Activated CD4-positive, alpha-beta T cell treated with anti-CD3 and anti-CD28 coated beads, Interleukin-2, amount 50 U/mL, for 1 hour (primary cell): ENCODE data around the gene RBMS1.

ENCODE experiments used
- DNase-seq: peaks from one replicate; pipeline ENCODE4 v3.0.0-alpha.2; 2020

RBMS1 gene

DNA sequence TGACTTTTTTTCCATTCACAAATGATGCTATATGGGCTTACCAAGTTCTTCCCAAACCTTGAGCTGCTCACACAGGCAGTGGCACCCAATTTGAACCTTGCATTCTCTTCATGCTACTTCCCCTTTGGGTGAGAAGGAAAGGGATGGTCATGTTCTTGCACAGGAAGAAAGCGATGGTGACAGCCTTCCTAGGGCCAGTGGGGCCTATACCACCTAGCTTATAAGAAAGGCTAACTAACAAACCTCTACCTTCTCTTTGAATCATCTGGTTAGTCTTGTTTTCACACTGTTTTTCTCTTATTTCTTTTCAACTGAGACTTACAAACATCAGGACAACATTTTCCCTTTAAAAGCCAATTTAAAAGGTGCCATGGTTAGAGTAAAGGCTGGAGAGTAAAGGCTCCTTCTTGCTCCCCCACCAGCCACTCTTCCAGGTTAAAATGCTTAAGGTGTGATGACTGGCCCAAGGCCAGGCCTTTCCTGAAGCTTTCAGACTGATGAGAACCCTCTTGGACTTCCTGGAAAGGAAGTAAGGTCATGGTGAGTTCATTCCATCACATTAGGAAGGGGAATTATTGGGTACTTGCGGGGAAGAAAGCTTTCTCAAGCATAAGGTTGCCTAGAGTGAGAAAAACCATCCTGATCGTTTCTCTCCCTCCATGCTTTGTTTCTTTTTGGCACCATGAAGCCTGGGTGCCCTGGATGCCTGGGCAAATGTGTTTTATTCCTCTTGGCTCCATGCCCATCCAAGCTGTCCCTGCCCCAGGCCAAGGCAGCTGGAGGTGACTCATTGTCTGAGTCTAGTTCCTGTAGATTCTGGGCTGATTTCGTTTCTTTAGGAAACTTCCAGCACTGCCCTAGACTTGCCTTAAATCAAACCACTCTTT, 252.1 kb downstream of the RBMS1 start:
- no peak for DNase-seq

DNA sequence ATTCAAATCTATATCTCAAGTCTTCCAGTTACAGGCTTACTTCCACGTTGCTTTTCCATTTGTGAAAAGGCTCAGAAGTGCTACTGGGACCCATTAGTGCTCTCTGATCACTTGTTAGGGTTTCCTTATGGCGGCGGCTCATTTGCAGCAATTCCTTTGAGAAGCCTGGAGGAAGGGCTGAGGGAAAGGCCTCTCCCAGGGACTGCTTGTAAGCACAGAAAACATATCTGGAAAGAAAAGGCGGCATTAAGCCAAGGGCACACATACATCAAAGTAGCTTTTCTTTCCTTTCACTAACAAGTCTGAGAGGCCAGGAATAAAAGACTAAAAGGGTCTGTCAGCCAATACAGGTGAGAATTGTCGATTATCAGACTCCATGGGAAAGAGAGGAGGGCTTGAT, 254.2 kb downstream of the RBMS1 start:
- DNase-seq = no peak

- DNase-seq = no peak
These were observed 255.2 kb downstream of the RBMS1 start for GRCh38 chr2:160238392-160238791.

DNA sequence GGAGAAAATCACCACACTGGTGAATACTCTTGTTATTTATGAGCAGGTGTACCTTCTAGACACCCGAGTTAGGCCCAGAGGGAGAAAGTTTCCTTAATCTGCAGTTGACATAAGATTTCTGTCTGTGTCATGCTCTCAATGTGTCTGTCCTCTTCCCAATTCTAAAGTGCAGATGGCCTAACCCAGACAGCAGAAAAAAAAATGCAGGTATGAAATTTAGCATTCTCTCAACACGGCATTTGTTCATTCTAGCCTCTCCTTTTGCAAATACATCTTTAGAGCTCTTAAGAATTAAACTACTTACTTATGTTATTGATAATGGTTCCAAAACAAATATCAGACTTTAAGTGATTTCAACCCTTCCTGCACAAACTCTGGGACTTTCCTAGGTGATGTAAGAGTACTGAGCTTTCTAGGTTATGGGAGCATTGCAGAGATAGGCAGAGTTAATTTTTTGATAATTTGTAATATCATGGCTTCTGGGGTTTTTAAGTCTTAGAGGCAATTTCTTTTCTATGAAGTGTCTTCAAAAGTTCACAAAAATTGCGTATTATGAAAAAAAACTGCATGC, 260.6 kb downstream of the RBMS1 start:
- no peak for DNase-seq

DNA sequence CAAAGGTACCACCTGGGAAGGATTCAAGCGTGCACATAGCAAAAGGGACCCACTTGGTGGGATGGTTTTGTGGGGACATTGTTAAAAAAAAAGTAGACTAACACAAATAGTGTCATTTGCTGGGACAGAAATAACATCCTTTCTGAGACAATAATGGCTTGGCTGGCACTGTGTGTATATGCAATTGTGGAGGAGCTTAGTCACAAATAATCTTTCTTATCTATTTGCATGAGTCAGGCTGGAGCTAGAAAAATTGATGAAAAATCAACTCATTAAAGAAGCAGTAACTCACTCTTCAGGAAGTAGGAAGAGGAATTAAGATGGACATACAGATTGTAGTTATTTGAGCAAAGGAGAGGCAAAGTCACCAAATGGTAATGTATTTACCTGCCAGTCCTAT, 264.0 kb downstream of the RBMS1 start:
- DNase-seq = no peak

- DNase-seq = no peak
These were observed 265.3 kb downstream of the RBMS1 start for GRCh38 chr2:160228141-160228917.

- DNase-seq = no peak
These were observed 266.2 kb downstream of the RBMS1 start for GRCh38 chr2:160227293-160227915.

DNA sequence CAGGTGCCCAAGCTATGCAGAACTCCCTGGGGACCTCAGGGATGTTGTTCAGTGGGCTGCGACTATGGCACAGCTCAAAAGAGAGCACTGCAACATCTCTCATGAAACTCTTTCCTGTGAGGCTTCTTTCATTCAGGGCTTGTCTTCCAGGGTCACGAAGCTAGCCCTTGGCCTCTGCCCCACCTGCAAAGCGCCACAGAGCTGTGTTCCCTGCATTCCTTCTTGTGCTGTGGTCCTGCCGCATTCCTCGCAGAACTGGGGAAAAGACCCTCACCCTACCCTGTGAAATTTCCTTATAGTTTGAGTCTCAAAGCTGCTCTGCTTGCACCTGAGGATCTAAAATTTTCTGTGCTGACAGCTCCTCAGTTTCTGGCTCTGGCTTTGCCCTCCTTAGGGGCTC, 267.2 kb downstream of the RBMS1 start:
- DNase-seq = no peak

DNA sequence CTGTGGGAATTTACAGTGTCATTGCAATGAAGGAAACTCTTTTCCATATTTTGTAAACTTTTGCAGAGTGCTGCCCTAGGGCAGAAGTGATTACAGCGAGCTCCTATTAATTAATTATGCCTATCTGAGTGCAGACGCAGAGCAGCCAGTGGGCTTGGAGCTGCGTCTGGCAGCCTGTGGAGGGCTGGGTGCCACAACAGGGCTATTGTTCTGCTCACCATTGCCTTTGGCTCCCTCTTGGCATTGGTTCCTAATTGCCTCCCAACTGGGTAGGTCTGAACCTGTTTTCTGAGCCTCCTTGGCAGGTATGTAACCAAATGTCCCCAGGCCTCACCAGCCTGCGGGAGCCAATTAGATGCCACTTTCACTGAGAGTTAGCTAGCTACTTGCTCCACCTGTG, 267.9 kb downstream of the RBMS1 start:
- DNase-seq = no peak

DNA sequence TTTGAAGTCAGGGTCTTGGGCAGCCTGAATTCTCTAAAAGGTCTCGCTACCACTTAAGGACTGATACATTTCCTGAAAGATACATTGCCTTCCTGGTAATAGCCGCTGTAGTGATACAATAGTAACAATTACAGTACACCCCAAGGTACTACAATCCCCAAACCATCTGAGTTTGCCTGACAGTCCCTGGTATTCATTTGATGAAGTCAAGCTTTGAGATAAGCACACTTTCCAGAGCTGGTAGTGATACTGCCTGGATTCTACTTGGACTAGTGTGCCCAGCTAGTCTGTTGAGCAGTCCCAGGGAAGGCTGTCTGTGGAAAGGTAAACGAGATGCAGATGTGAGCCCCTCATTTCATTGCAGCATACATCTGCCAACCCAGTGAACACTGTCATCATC, 269.1 kb downstream of the RBMS1 start:
- no peak for DNase-seq

- no peak for DNase-seq
These were observed 269.5 kb downstream of the RBMS1 start for GRCh38 chr2:160224060-160224459.

- DNase-seq = no peak
These were observed 270.0 kb downstream of the RBMS1 start for GRCh38 chr2:160223560-160223959.

GRCh38 chr2:160222546-160223283, 270.9 kb downstream of the RBMS1 start:
- DNase-seq = no peak
